PC-3 (cell line): ENCODE data around the gene SHTN1.

ENCODE experiments used
- EZH2 ChIP-seq: fragments of 300-600 bp; sonication (generic); IDR thresholded peaks from one replicate; pipeline ENCODE4 v1.6.1; 2017; ENCODE audit warnings: antibody characterized with exemption, mild to moderate bottlenecking, low read length; ENCODE audit not compliant: unreplicated experiment
- TF ChIP-seq, protein P1 (sequence below): fragments of 300-600 bp; sonication (generic); conservative IDR thresholded peaks from 2 replicates; pipeline ENCODE4 v1.5.1; 2017; ENCODE audit warnings: antibody characterized with exemption, low read depth, mild to moderate bottlenecking, low read length

DNA sequence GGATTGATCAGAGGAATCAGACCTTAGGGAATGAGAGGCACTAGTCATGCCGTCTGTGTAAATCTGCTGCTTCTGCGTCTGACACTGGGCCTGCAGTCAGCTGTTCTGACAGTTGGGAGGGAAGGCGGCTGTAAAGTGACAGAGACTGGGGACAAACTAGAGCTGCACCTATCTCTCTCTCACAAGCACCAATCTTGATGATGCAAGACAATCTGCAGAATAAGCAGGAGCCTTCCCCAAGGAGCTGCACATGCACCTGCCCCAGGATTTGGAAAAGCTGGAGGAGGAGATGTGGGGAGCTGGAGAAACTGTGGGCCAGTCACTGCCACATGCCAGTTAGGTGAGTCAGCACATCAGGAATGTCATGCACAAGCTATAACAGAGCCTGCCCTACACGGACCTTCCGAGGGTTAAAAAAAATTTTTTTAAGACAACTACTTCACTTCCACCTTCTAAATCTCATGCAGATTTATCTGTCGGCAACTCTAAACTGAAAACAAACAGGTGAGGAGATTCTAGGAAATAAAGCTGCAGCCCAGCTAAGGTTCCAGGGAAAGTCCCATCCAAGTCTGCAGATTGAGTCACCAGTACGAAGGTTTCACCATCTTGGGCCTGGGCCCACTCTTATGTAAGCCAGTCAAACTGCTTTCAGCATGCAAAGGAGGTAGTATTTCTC, 116.5 kb downstream of the SHTN1 start:
- TF ChIP-seq, protein P1, sequence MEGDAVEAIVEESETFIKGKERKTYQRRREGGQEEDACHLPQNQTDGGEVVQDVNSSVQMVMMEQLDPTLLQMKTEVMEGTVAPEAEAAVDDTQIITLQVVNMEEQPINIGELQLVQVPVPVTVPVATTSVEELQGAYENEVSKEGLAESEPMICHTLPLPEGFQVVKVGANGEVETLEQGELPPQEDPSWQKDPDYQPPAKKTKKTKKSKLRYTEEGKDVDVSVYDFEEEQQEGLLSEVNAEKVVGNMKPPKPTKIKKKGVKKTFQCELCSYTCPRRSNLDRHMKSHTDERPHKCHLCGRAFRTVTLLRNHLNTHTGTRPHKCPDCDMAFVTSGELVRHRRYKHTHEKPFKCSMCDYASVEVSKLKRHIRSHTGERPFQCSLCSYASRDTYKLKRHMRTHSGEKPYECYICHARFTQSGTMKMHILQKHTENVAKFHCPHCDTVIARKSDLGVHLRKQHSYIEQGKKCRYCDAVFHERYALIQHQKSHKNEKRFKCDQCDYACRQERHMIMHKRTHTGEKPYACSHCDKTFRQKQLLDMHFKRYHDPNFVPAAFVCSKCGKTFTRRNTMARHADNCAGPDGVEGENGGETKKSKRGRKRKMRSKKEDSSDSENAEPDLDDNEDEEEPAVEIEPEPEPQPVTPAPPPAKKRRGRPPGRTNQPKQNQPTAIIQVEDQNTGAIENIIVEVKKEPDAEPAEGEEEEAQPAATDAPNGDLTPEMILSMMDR: no peak
- no peak for TF ChIP-seq EZH2
